Thyroid gland (tissue), 4 donors: Measurements from ENCODE around the gene HELZ.

Source experiments
- POLR2A ChIP-seq, 2 donors: fragments of 450-650 bp; IDR thresholded peaks; one replicate each; pipeline ENCODE4 v1.6.1; 2017; ENCODE audit warnings: antibody characterized with exemption in 2 of 2, mild to moderate bottlenecking in 2 of 2, moderate library complexity in 1 of 2
- TF ChIP-seq, protein P1 (sequence below), 6 experiments: fragments of 200-600 bp in 3 of 6; fragments of 450-650 bp in 3 of 6; sonication (generic) in 3 of 6; IDR thresholded peaks; one replicate each; pipeline ENCODE4 v1.5.1; 2016 to 2019; ENCODE audit warnings: antibody characterized with exemption in 6 of 6, mild to moderate bottlenecking in 2 of 6, inconsistent platforms in 1 of 6, moderate library complexity in 1 of 6

GRCh38 chr17:67069603-67070136 is 175.3 kb downstream of the HELZ start:
- TF ChIP-seq, protein P1, sequence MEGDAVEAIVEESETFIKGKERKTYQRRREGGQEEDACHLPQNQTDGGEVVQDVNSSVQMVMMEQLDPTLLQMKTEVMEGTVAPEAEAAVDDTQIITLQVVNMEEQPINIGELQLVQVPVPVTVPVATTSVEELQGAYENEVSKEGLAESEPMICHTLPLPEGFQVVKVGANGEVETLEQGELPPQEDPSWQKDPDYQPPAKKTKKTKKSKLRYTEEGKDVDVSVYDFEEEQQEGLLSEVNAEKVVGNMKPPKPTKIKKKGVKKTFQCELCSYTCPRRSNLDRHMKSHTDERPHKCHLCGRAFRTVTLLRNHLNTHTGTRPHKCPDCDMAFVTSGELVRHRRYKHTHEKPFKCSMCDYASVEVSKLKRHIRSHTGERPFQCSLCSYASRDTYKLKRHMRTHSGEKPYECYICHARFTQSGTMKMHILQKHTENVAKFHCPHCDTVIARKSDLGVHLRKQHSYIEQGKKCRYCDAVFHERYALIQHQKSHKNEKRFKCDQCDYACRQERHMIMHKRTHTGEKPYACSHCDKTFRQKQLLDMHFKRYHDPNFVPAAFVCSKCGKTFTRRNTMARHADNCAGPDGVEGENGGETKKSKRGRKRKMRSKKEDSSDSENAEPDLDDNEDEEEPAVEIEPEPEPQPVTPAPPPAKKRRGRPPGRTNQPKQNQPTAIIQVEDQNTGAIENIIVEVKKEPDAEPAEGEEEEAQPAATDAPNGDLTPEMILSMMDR (IDR thresholded peaks at IDR 0.05), result no peak
- no peak for TF ChIP-seq POLR2A (IDR thresholded peaks at IDR 0.05)
